GM18870 (cell line): ENCODE measurements around the gene TM7SF2.
A peak's percentile ranks its signal among the peaks of the same experiment; 100 is the strongest.
"Not testable (repeated sequence)": the region's sequence is repeated elsewhere in the genome, so short reads cannot be mapped to it uniquely, and the experiment has no call there.

Experiments used
- ATAC-seq: cut with Tn5 transposase; IDR thresholded peaks from one replicate; pipeline ENCODE4 v1.9.1; 2021; ENCODE audit warnings: moderate library complexity; ENCODE audit not compliant: unreplicated experiment

Gene TM7SF2

GRCh38 chr11:65128182-65129145 lies 16.8 kb downstream of the TM7SF2 start:
- no peak for ATAC-seq

- no peak for ATAC-seq
These were observed 18.2 kb downstream of the TM7SF2 start for GRCh38 chr11:65129649-65130441.

- no peak for ATAC-seq
These were observed 19.2 kb downstream of the TM7SF2 start for GRCh38 chr11:65130631-65131416.

- no peak for ATAC-seq
These were observed 19.7 kb downstream of the TM7SF2 start for GRCh38 chr11:65131417-65131776.

GRCh38 chr11:65131895-65132237 lies 20.2 kb downstream of the TM7SF2 start:
- ATAC-seq = no peak

- ATAC-seq = no peak
These were observed 20.7 kb downstream of the TM7SF2 start for GRCh38 chr11:65132238-65132987.

- ATAC-seq = no peak
These were observed 21.5 kb downstream of the TM7SF2 start for GRCh38 chr11:65132988-65133700.

GRCh38 chr11:65133724-65134123 lies 22.1 kb downstream of the TM7SF2 start:
- ATAC-seq = no peak

GRCh38 chr11:65134240-65134951 lies 22.7 kb downstream of the TM7SF2 start, which contains the start of gene SYVN1:
Gene SYVN1, minus strand, starts transcription at chr11:65134519. Its CDS starts 918 bp downstream, at chr11:65133601.
- ATAC-seq = peak; percentile 51

GRCh38 chr11:65134952-65135632 lies 23.4 kb downstream of the TM7SF2 start:
- peak; percentile 62 for ATAC-seq

- ATAC-seq = no peak
These were observed 24.0 kb downstream of the TM7SF2 start for GRCh38 chr11:65135633-65136145.

- ATAC-seq = no peak
These were observed 24.9 kb downstream of the TM7SF2 start for GRCh38 chr11:65136515-65137096.

GRCh38 chr11:65141896-65142494 lies 30.3 kb downstream of the TM7SF2 start:
- ATAC-seq = no peak

GRCh38 chr11:65147352-65148075 lies 35.8 kb downstream of the TM7SF2 start:
- ATAC-seq = no peak

GRCh38 chr11:65148657-65149056 lies 37.0 kb downstream of the TM7SF2 start:
- no peak for ATAC-seq

GRCh38 chr11:65150131-65150508 lies 38.4 kb downstream of the TM7SF2 start:
- ATAC-seq = not testable (repeated sequence)
